ENCODE data around the gene YY1.

- no peak for TF ChIP-seq CTCF (IDR thresholded peaks at IDR 0.05)
- TF ChIP-seq EP300 (IDR thresholded peaks at IDR 0.05; ENCODE audit: low read depth): no peak
- no peak for TF ChIP-seq POLR2AphosphoS5 (IDR thresholded peaks at IDR 0.05)
- no peak for TF ChIP-seq POLR2A (IDR thresholded peaks at IDR 0.05)
These were observed 69.0 kb downstream of the YY1 start for GRCh38 chr14:100307766-100308426.
